Measurements from ENCODE around the gene ADAMTS16. TPM values are rescaled to one million over a fixed set of nuclear protein-coding genes. Genes with fewer than 3 reads are reported as not detected.

ADAMTS16 gene
- total RNA-seq, 2 experiments from 2014 or later, result not detected

DNA sequence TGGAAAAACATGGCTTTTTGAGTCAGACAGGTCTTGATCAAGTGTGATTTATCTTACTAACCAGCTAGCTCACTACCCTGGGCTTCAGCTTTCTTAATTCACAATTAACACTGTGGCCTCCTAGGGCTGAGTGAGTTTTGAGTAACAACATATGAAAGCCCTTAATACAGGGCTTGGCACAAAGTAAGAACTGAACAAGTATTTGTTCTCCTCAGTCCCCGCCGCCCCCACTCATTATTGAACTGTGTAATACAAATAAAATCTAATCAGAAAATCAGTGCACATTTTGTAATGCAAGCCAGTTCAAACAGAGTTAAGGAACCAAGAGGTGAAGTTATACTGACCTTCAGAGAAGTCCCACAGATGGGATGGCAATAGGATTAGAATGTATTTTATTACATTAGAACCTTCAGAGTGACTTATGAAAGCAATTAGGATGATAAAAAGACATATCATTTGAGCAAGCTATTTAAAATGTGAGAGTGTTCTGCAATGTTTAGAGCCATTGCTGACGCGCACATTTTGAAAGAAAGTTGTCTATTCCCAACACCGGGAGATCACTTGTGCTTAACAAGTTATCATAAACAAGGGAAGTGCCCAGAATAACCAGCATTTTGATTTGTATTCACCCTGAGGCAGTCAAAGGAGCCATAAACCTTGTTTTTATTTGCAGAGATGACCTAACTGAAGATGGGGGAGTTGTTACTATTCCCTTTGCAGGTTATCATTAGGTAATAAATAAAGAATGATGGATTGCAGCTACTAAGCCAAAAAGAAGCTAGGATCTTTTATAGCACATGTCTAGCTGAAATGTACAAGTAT, 19.4 kb downstream of the ADAMTS16 start:
- H3K36me3 ChIP-seq (ENCODE audit: insufficient read depth, low read length), result no peaks in the 10 kb centered on the region
- H3K27me3 ChIP-seq (ENCODE audit: control insufficient read depth in 1 of 2, insufficient read depth in 2 of 2, low read length in 2 of 2), result no peaks in the 10 kb centered on the region
- no peaks in the 10 kb centered on the region for H3K9me3 ChIP-seq (ENCODE audit: control insufficient read depth in 1 of 2, insufficient read depth in 1 of 2, low read length in 2 of 2)
- ATAC-seq (ENCODE audit: poor library complexity), result no peak
- ChIA-PET POLR2A (no interaction called here), CTCF (no interaction called here)
- Mint-ChIP-seq H3K36me3 (ENCODE audit: low read depth) (no peaks in the 10 kb centered on the region), H3K9me3 (no peaks in the 10 kb centered on the region), H3K27ac (no peak overlapping the region), H3K4me1 (ENCODE audit: low read depth) (no peaks in the 10 kb centered on the region), H3K4me3 (no peak overlapping the region), H3K27me3 (no peaks in the 10 kb centered on the region)
- H3K27ac ChIP-seq (ENCODE audit: low read depth in 1 of 2, low read length in 2 of 2), result no peak overlapping the region
- intact Hi-C loops (cut with DNase I, micrococcal nuclease), result no loop called here
- no peaks in the 10 kb centered on the region for H3K4me1 ChIP-seq (ENCODE audit: insufficient read depth, low read length)
- H3K4me3 ChIP-seq (ENCODE audit: low read length), result no peak overlapping the region
- no peak for DNase-seq
- TF ChIP-seq, protein P1, sequence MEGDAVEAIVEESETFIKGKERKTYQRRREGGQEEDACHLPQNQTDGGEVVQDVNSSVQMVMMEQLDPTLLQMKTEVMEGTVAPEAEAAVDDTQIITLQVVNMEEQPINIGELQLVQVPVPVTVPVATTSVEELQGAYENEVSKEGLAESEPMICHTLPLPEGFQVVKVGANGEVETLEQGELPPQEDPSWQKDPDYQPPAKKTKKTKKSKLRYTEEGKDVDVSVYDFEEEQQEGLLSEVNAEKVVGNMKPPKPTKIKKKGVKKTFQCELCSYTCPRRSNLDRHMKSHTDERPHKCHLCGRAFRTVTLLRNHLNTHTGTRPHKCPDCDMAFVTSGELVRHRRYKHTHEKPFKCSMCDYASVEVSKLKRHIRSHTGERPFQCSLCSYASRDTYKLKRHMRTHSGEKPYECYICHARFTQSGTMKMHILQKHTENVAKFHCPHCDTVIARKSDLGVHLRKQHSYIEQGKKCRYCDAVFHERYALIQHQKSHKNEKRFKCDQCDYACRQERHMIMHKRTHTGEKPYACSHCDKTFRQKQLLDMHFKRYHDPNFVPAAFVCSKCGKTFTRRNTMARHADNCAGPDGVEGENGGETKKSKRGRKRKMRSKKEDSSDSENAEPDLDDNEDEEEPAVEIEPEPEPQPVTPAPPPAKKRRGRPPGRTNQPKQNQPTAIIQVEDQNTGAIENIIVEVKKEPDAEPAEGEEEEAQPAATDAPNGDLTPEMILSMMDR (IDR thresholded peaks at IDR 0.05), result no peak

DNA sequence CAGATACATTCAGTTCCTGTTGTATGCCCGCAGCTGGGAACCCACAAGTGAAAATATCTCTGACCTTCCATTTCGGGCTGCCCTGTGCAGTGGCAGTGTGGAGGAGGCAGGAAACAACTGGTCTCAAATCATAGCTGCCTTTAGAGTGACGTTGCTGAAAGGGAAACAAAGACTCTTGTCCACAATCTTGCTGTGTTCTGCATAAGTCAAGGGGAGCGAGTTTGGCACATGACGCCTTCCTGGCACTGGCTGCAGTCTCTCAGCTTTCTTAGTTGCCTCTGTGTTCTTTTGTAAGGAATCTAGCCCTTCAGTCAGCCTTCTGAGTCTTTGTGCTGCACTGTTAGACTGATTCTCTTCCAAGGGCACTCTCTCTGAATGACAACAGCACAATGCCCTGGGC, 24.0 kb downstream of the ADAMTS16 start:
- ChIA-PET POLR2A (no interaction called here), CTCF (no interaction called here)
- H3K4me1 ChIP-seq (ENCODE audit: insufficient read depth, low read length), result no peaks in the 10 kb centered on the region
- H3K4me3 ChIP-seq (ENCODE audit: low read length), result no peak overlapping the region
- H3K27ac ChIP-seq (ENCODE audit: low read depth in 1 of 2, low read length in 2 of 2), result no peak overlapping the region
- TF ChIP-seq, protein P1 (IDR thresholded peaks at IDR 0.05), result no peak
- no peaks in the 10 kb centered on the region for H3K27me3 ChIP-seq (ENCODE audit: control insufficient read depth in 1 of 2, insufficient read depth in 2 of 2, low read length in 2 of 2)
- intact Hi-C loops (cut with DNase I, micrococcal nuclease), result no loop called here
- no peaks in the 10 kb centered on the region for H3K36me3 ChIP-seq (ENCODE audit: insufficient read depth, low read length)
- H3K4me1 Mint-ChIP-seq (ENCODE audit: low read depth), result no peaks in the 10 kb centered on the region
- DNase-seq (no peak), ATAC-seq (ENCODE audit: poor library complexity) (no peak)
- no peak overlapping the region for H3K27ac Mint-ChIP-seq
- H3K9me3 ChIP-seq (ENCODE audit: control insufficient read depth in 1 of 2, insufficient read depth in 1 of 2, low read length in 2 of 2), result peaks cover 0 to 3% of the 10 kb centered on the region in 2 experiments
- H3K4me3 Mint-ChIP-seq, result no peak overlapping the region
- H3K36me3 Mint-ChIP-seq (ENCODE audit: low read depth), result no peaks in the 10 kb centered on the region
- H3K9me3 Mint-ChIP-seq, result no peaks in the 10 kb centered on the region
- H3K27me3 Mint-ChIP-seq, result peaks cover 5% of the 10 kb centered on the region

DNA sequence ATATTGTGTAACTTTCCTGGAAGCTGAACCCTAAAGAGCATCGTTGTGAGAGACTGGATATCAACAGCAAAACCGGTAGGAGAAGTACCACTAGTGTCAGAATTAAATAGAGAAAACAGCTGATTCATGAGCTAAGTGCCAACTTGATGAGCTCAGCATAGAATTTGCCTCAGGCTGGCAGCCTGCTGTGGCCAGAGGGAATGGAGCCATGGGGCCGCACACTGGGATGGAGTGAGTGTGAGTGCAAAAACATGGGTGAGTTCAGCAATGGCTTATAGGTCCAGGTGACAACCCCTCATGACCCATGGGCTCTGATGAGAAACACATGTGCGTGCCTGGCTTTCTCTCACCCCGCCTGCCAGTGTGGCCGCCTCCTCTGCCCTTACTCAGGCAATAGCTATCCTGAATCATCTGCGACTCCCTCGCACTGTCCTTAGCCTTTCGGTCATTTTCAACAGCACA, 25.4 kb downstream of the ADAMTS16 start:
- Mint-ChIP-seq H3K4me3 (no peak overlapping the region), H3K27me3 (peaks cover 5% of the 10 kb centered on the region), H3K9me3 (no peaks in the 10 kb centered on the region), H3K27ac (no peak overlapping the region), H3K36me3 (ENCODE audit: low read depth) (no peaks in the 10 kb centered on the region), H3K4me1 (ENCODE audit: low read depth) (no peaks in the 10 kb centered on the region)
- no peaks in the 10 kb centered on the region for H3K4me1 ChIP-seq (ENCODE audit: insufficient read depth, low read length)
- DNase-seq (no peak), ATAC-seq (ENCODE audit: poor library complexity) (no peak)
- TF ChIP-seq, protein P1 (IDR thresholded peaks at IDR 0.05), result no peak
- no peaks in the 10 kb centered on the region for H3K36me3 ChIP-seq (ENCODE audit: insufficient read depth, low read length)
- peaks cover 0 to 3% of the 10 kb centered on the region in 2 experiments for H3K9me3 ChIP-seq (ENCODE audit: control insufficient read depth in 1 of 2, insufficient read depth in 1 of 2, low read length in 2 of 2)
- intact Hi-C loops (cut with DNase I, micrococcal nuclease), result no loop called here
- H3K4me3 ChIP-seq (ENCODE audit: low read length), result no peak overlapping the region
- H3K27ac ChIP-seq (ENCODE audit: low read depth in 1 of 2, low read length in 2 of 2), result no peak overlapping the region
- POLR2A ChIA-PET, result no interaction called here
- CTCF ChIA-PET, result no interaction called here
- no peaks in the 10 kb centered on the region for H3K27me3 ChIP-seq (ENCODE audit: control insufficient read depth in 1 of 2, insufficient read depth in 2 of 2, low read length in 2 of 2)

Data from CD4-positive, alpha-beta T cell (primary cell).